Renal cortical epithelial cell (primary cell): Measurements from ENCODE around the gene PIGZ. TPM values are rescaled to one million over a fixed set of nuclear protein-coding genes. Genes with fewer than 3 reads are reported as not detected.

ENCODE experiments used
- DNase-seq: peaks from one replicate; pipeline ENCODE4 v3.0.0-alpha.2; 2011; ENCODE audit warnings: low read depth
- total RNA-seq: library from RNA; depleted of rRNA; stranded (reverse); fragments of >200 nt; gene quantifications from 2 replicates; pipeline ENCODE4 v1.2.3, GENCODE V29; 2014

Gene PIGZ
- total RNA-seq, 1 donor from 2014 or later = 3.0 TPM

GRCh38 chr3:196915375-196915774 lies 53.3 kb downstream of the PIGZ start:
- DNase-seq = no peak

GRCh38 chr3:196914866-196915265 lies 53.8 kb downstream of the PIGZ start:
- DNase-seq = no peak

GRCh38 chr3:196903740-196904139 lies 64.9 kb downstream of the PIGZ start:
- no peak for DNase-seq

- DNase-seq = no peak
Measured at GRCh38 chr3:196902296-196902695, 66.3 kb downstream of the PIGZ start.

- DNase-seq = no peak
Measured at GRCh38 chr3:196901768-196902167, 66.9 kb downstream of the PIGZ start.

Other genes starting within 250 kb of the PIGZ start
- gene PAK2, start 229.0 kb downstream of the PIGZ start, total RNA-seq = 54.5 and 249 TPM in 2 replicates
- 33.0 and 36.6 TPM in 2 replicates for gene SENP5, start 100.9 kb downstream of the PIGZ start, total RNA-seq
- gene NCBP2, start 26.3 kb downstream of the PIGZ start, total RNA-seq = 76.4 and 94.9 TPM in 2 replicates
- gene MELTF, start 61.0 kb upstream of the PIGZ start, total RNA-seq = 12.9 and 81.8 TPM in 2 replicates